A673 (cell line): Measurements from ENCODE around the gene SRBD1. TPM values are rescaled to one million over a fixed set of nuclear protein-coding genes. Genes with fewer than 3 reads are reported as not detected.

Experiments used
- BruUV-seq: library from RNA; stranded (reverse); fragments of 400-500 nt; replicated peaks from 2 replicates; lab custom pipeline; 2021; lab: Mats Ljungman, UMichigan
- CTCF ChIA-PET: fragments of 300-600 bp; sonication (Branson Sonifier 250); formaldehyde crosslinking; loops from one replicate; lab custom pipeline; 2022; ENCODE audit warnings: antibody characterized with exemption; lab: Charles Lee
- POLR2A ChIA-PET: fragments of 300-600 bp; sonication (Branson Sonifier 250); formaldehyde crosslinking; loops from one replicate; lab custom pipeline; 2022; ENCODE audit warnings: antibody characterized with exemption; ENCODE audit not compliant: low non-redundant PET; lab: Charles Lee
- DNase-seq: peaks from one replicate; pipeline ENCODE4 v3.0.0-alpha.2; 2015; ENCODE audit warnings: low spot score
- H3K27ac ChIP-seq: fragments of 200-600 bp; sonication (generic); 2 replicates; pipeline ENCODE4 v1.5.1; 2016; ENCODE audit warnings: mixed run types, low read depth, mild to moderate bottlenecking, mixed read lengths, antibody characterized with exemption, low read length; ENCODE audit not compliant: poor library complexity, severe bottlenecking
- H3K27me3 ChIP-seq: fragments of 200-600 bp; sonication (generic); replicated peaks from 2 replicates; pipeline ENCODE4 v1.6.1; 2017; ENCODE audit warnings: mixed run types, low read depth, mild to moderate bottlenecking, mixed read lengths, antibody characterized with exemption, low read length; ENCODE audit not compliant: insufficient read depth, poor library complexity
- H3K36me3 ChIP-seq: fragments of 200-600 bp; sonication (generic); 2 replicates; pipeline ENCODE4 v1.6.1; 2016; ENCODE audit warnings: mixed run types, mild to moderate bottlenecking, mixed read lengths, antibody characterized with exemption, low read length; ENCODE audit not compliant: insufficient read depth, poor library complexity, severe bottlenecking
- H3K4me1 ChIP-seq: fragments of 200-600 bp; sonication (generic); 2 replicates; pipeline ENCODE4 v1.6.1; 2017; ENCODE audit warnings: mixed run types, mild to moderate bottlenecking, mixed read lengths, antibody characterized with exemption, low read length; ENCODE audit not compliant: insufficient read depth, poor library complexity, severe bottlenecking
- H3K4me3 ChIP-seq: fragments of 200-600 bp; sonication (generic); 2 replicates; pipeline ENCODE4 v1.5.1; 2016; ENCODE audit warnings: low read depth, mixed run types, mild to moderate bottlenecking, mixed read lengths, low read length; ENCODE audit not compliant: poor library complexity, severe bottlenecking
- H3K9me3 ChIP-seq: fragments of 200-600 bp; sonication (generic); 2 replicates; pipeline ENCODE4 v1.6.1; 2016; ENCODE audit warnings: mixed run types, low read depth, mild to moderate bottlenecking, mixed read lengths, antibody characterized with exemption, low read length; ENCODE audit not compliant: poor library complexity, severe bottlenecking
- EZH2 ChIP-seq: fragments of 200-600 bp; sonication (generic); IDR thresholded peaks from 2 replicates; pipeline ENCODE4 v1.6.1; 2017; ENCODE audit warnings: borderline replicate concordance, low read depth, mild to moderate bottlenecking, mixed read lengths, antibody characterized with exemption, low read length; ENCODE audit not compliant: poor library complexity, severe bottlenecking
- intact Hi-C: fragments of 100-400 bp; cut with micrococcal nuclease; formaldehyde crosslinking; loops from one replicate; pipeline ENCODE4 v1.10.0; 2022; ENCODE audit not compliant: unreplicated experiment
- total RNA-seq: library from RNA; stranded (reverse); gene quantifications from 2 replicates; pipeline ENCODE4 v1.2.3, GENCODE V29; 2021
- TF ChIP-seq, protein P1 (sequence below): fragments of 300-800, 200-600 bp; sonication (generic); conservative IDR thresholded peaks from 2 replicates; pipeline ENCODE4 v1.5.1; 2017; ENCODE audit warnings: low read depth, mild to moderate bottlenecking, antibody characterized with exemption, low read length, moderate library complexity, mixed read lengths

SRBD1 gene
- total RNA-seq, 1 experiment from 2014 or later, result 21.9 TPM

DNA sequence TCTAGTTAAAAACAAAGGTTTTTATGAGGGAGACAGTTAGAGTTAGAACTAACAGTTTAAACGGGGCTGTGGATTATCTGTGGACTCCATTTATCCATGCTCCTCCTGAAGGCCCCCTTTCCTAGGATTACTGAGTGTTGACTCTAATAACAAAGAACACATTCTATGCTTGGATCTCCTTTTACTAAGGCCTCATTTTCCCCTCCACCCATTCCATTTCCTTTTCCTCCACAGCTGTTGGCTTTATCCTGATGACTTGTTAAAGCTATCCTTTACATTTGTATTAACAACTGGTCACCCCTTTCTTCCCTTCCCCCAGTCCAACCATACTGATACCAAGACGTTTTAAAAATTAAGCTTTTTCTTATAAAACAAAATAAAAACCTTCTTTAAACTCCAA, 220.6 kb downstream of the SRBD1 start:
- H3K4me1 ChIP-seq, result peaks cover 12% of the 10 kb centered on the region
- intact Hi-C loops, result no loop called here
- no peak for TF ChIP-seq EZH2
- TF ChIP-seq, protein P1, sequence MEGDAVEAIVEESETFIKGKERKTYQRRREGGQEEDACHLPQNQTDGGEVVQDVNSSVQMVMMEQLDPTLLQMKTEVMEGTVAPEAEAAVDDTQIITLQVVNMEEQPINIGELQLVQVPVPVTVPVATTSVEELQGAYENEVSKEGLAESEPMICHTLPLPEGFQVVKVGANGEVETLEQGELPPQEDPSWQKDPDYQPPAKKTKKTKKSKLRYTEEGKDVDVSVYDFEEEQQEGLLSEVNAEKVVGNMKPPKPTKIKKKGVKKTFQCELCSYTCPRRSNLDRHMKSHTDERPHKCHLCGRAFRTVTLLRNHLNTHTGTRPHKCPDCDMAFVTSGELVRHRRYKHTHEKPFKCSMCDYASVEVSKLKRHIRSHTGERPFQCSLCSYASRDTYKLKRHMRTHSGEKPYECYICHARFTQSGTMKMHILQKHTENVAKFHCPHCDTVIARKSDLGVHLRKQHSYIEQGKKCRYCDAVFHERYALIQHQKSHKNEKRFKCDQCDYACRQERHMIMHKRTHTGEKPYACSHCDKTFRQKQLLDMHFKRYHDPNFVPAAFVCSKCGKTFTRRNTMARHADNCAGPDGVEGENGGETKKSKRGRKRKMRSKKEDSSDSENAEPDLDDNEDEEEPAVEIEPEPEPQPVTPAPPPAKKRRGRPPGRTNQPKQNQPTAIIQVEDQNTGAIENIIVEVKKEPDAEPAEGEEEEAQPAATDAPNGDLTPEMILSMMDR, result no peak
- no peaks in the 10 kb centered on the region for H3K9me3 ChIP-seq
- POLR2A ChIA-PET, result no interaction called here
- CTCF ChIA-PET, result no interaction called here
- H3K27me3 ChIP-seq, result no peaks in the 10 kb centered on the region
- no peak overlapping the region for H3K27ac ChIP-seq
- no peak for DNase-seq
- BruUV-seq, result no TSS peak
- no peaks in the 10 kb centered on the region for H3K36me3 ChIP-seq
- H3K4me3 ChIP-seq, result no peak overlapping the region

DNA sequence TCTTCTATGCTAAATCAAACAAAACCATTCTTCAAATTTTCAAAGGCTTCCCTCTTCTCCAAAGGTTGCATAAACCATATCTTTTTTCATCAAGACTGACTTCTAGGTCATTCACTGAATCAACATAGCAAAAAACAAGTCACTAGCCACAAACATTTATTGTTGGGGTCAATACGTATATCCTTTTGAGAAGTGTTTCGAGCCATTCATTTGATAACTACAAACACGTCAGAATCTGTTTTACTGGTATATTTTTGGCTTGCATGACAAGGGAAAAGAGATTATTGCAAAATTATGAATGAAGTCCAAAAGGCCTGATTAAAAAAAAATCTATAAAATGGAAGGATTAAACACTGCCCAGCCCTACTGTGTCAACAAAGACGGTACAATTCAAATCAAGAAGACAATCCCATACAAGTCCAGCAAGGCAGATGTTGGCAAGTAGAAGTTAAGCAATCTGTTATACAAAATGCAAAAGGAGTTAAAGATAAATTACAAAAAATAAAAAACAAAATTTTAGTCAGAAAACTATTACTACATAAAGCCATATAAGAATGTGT, 222.4 kb downstream of the SRBD1 start:
- ChIA-PET CTCF (no interaction called here), POLR2A (no interaction called here)
- intact Hi-C loops, result no loop called here
- Histone ChIP-seq H3K4me3 (no peak overlapping the region), H3K4me1 (no peaks in the 10 kb centered on the region), H3K36me3 (no peaks in the 10 kb centered on the region), H3K27ac (no peak overlapping the region), H3K27me3 (no peaks in the 10 kb centered on the region), H3K9me3 (no peaks in the 10 kb centered on the region)
- TF ChIP-seq, protein P1, result no peak
- no peak for TF ChIP-seq EZH2
- DNase-seq, result no peak
- TSS peak; percentile 26 for BruUV-seq

DNA sequence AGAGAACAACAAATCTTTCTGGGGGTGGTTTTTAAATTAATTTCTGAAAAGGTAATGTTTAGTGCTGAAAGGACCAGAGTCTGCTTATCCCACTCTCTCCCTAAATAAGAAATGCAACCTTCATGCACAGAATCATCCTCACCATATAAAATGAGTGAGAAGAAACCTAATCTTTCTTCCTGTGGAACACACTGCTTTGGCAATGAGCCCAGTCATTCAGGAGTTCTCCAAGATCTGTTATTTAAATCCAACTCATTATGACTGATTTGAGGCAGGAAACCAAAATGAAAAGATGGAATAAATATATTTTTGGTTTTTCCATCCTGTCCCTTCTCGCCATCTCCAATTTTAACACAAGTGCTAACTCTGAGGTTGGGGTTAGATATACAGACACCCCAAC, 228.3 kb downstream of the SRBD1 start:
- no peak overlapping the region for H3K27ac ChIP-seq
- POLR2A ChIA-PET, result interaction anchor here (0.6 kb wide), 1 partner anchor 52 kb away, joined by 3 read pairs; no protein-coding TSS in a partner anchor
- CTCF ChIA-PET, result no interaction called here
- no peaks in the 10 kb centered on the region for H3K27me3 ChIP-seq
- BruUV-seq, result no TSS peak
- no peaks in the 10 kb centered on the region for H3K36me3 ChIP-seq
- TF ChIP-seq, protein P1, result no peak
- TF ChIP-seq EZH2, result no peak
- no peaks in the 10 kb centered on the region for H3K9me3 ChIP-seq
- no peak overlapping the region for H3K4me3 ChIP-seq
- H3K4me1 ChIP-seq, result peaks cover 6% of the 10 kb centered on the region
- peak; percentile 61 for DNase-seq
- intact Hi-C loops, result no loop called here
